ENCODE results near the gene JAKMIP1.

DNA sequence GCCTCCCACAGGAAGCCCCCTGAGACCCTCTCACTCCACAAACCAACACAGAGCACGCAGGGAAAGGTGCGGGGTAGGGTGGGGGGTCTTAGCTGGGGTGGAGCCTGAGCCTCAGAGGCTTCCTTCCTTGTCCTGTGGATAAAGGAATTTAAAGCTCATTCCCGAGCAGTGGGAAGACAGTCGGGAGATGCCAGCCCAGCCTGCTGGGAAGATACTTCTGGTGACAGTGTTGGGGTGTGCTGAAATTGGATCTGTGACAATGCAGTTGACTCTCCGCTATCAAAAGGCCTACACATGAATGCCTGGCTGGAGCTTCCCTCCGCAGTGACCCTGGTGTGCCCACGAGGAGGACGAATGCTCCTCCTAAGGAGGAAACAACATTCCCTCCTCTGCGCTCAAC lies 45.5 kb downstream of the JAKMIP1 start:
- no peak for TF ChIP-seq EZH2phosphoT487 (IDR thresholded peaks at IDR 0.05; ENCODE audit: borderline replicate concordance, low read depth, low read length)
- TF ChIP-seq, protein P1, sequence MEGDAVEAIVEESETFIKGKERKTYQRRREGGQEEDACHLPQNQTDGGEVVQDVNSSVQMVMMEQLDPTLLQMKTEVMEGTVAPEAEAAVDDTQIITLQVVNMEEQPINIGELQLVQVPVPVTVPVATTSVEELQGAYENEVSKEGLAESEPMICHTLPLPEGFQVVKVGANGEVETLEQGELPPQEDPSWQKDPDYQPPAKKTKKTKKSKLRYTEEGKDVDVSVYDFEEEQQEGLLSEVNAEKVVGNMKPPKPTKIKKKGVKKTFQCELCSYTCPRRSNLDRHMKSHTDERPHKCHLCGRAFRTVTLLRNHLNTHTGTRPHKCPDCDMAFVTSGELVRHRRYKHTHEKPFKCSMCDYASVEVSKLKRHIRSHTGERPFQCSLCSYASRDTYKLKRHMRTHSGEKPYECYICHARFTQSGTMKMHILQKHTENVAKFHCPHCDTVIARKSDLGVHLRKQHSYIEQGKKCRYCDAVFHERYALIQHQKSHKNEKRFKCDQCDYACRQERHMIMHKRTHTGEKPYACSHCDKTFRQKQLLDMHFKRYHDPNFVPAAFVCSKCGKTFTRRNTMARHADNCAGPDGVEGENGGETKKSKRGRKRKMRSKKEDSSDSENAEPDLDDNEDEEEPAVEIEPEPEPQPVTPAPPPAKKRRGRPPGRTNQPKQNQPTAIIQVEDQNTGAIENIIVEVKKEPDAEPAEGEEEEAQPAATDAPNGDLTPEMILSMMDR (conservative IDR thresholded peaks at IDR 0.05; ENCODE audit: low read length) = no peak

Data from OCI-LY7 (cell line).